CD4-positive, alpha-beta T cell treated with Interleukin-6 at 100 ng/mL for 8 hours (primary cell): ENCODE results near the gene B3GNT8.
"Not testable (repeated sequence)": the region's sequence is repeated elsewhere in the genome, so short reads cannot be mapped to it uniquely, and the experiment has no call there.

ENCODE experiments used
- DNase-seq: peaks from one replicate; pipeline ENCODE4 v3.0.0-alpha.2; 2020; ENCODE audit warnings: mixed read lengths, low spot score

The B3GNT8 gene

GRCh38 chr19:41437944-41438574, 10.9 kb upstream of the B3GNT8 start:
- DNase-seq = no peak

DNA sequence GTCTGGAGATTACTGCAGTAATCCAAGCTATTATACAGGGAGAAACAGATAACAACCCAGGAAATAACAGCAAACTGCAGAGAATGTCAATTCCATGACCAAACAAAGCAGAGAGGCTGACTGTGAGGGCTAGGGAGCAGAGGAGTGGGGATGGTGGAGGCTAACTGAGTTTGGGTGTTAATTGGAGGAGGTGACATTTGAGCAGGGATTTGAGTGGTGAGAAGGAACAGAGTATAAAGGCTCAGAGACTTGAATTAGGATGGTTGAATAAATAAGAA, 9.4 kb upstream of the B3GNT8 start:
- no peak for DNase-seq

DNA sequence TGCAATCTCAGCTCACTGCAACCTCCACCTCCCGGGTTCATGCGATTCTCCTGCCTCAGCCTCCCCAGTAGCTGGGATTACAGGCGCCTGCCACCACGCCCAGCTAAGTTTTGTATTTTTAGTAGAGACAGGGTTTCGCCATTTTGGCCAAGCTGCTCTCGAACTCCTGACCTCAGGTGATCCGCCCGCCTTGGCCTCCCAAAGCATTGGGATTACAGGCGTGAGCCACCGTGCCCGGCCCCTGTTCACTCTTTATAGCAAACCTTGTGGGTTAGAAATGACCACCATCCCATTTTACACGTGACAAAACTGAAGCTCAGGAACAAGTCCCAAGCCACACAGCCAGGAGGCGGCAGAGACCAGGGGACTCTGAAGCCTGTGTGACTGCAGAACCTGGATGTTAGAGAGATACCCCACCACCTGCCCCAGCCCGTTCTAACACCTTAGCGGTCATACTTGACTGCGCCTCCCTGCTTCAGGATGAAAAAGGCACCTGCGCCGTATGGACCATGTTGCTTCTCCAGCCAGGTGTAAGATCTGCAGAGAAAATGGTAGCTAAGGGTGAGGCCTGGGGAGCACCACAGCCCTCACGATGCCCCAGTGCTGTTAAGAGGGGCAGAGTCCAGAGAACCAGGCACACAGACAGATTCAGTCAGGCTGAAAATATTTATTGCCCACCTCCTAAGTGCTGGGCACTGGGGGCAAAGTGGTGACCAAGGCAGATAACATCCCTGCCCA, 8.9 kb upstream of the B3GNT8 start:
- DNase-seq = no peak

GRCh38 chr19:41435376-41435775, 8.2 kb upstream of the B3GNT8 start:
- not testable (repeated sequence) for DNase-seq

GRCh38 chr19:41434450-41434849, 7.3 kb upstream of the B3GNT8 start:
- DNase-seq = no peak

GRCh38 chr19:41433171-41433570, 6.0 kb upstream of the B3GNT8 start:
- DNase-seq = no peak

- no peak for DNase-seq
Measured at GRCh38 chr19:41431426-41432386, 4.5 kb upstream of the B3GNT8 start.

- DNase-seq = no peak
Measured at GRCh38 chr19:41430922-41431321, 3.7 kb upstream of the B3GNT8 start.

DNA sequence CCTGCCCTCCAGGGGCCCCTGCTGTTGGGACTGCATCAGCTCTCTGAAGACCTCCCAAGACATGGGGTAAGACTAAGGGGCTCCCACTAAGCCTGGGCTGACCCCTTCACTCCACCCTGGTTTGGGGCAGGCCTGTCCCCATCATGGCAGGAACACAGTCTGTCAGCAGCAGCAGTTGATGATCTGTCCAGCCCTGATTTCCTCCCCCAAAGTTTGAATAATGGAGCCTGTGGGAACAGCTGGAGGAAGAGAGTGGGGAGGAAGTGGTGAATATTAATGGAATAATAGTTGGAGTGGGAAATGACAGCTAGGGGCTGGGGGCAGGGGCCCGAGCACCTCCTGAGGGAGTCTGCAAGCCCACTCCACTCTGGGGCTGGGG, 1.3 kb upstream of the B3GNT8 start:
- DNase-seq = no peak

GRCh38 chr19:41427647-41428480, 690 bp upstream of the B3GNT8 start:
- DNase-seq = peak; percentile 51

DNA sequence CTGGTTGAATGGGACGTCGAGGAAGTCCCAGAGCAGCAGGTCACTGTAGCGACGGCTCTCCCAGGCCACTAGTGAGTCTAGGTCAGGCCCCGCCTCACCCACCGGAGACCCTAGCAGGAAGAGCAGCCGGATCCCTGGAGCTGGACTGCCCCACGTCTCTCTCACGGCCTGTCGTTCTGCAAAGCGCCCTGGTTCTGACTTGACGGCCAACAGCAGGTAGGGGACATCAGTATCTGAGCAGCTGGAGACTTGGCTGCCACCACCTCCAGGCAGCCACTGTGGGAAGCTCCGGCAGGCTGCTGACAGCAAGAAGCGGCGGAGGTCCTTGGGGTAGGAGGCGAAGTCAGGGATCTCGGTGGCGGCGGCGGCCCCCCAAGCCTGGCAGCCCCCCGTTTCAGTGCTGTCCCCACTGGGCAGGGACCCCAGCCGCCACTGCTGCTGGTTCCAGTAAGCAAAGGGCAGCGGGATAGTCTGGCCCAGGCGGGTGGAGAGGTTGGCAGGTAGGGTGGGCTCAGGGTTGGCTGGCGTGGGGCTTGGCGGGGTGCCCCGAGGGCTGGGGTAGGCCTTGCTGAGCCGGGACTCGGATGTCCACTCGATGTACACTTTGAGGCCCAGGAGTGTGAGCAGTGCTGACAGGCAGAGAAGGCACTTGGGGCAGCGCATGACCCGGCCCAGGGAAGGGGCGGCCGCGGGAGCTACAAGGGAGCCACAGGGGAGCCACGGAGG, 895 bp downstream of the B3GNT8 start:
- DNase-seq = no peak

DNA sequence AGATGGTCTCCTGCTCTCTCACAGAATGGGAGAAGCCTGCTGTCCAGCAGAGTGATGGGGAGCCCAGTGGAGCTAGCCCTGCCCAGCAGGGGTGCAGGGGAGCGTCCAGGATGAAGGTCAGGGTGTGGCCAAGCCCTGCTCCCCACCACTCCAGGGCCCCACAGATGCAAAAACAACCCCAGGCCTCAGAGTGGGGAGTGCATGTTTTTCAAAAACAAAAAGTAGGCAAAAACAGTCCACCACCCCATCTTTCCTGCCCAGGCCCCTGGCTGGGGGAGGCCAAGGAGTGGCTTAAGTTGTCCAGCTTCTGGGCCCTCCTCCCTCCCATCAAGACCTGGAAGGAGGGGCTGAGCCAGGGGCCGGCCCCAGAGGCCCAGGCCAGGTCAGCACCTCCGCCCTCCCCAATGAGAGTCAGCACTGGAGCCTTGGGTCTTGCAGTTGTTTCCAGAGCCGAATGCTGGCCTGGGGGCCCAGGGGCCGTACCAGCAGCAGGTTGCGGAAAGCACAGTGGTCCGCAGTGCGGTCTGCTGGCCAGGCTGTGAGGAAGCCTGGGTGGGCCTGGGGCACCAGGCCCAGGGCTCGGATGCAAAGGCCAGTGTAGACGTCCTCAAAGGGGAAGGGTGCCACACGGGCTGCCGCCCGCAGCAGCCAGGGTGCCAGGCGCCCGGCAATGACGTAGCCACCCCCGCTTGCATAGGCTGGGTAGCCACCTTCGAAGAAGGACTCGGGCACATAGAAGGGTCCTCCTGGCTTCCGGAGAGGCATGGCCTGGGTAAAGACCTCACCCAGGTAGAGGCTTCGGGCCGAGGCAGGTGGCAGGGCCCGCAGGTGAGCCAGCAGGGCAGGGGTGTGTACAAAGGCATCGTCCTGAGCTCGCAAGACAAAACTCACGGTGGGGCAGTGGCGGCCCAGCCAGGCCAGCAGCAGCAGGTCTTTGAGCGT, 1.7 kb downstream of the B3GNT8 start:
- DNase-seq = no peak

DNA sequence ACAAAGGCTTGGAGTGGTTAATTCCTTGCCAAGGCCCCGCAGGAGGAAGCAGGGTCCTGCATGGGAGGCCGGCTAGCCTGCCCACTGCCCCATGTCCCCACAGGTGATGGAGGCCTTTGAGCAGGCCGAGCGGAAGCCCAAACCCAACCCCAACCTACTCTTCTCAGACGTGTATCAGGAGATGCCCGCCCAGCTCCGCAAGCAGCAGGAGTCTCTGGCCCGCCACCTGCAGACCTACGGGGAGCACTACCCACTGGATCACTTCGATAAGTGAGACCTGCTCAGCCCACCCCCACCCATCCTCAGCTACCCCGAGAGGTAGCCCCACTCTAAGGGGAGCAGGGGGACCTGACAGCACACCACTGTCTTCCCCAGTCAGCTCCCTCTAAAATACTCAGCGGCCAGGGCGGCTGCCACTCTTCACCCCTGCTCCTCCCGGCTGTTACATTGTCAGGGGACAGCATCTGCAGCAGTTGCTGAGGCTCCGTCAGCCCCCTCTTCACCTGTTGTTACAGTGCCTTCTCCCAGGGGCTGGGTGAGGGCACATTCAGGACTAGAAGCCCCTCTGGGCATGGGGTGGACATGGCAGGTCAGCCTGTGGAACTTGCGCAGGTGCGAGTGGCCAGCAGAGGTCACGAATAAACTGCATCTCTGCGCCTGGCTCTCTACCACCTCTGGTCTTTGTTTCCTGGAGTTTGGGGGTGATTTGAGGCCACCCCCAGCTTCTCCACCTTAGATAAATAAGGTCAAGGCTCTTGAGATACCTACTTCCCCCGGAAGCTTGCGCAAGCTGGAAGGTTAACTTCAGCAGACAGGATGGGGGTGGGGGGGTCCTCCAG, 2.6 kb downstream of the B3GNT8 start:
- no peak for DNase-seq

- no peak for DNase-seq
Measured at GRCh38 chr19:41422955-41423354, 4.2 kb downstream of the B3GNT8 start.

- no peak for DNase-seq
Measured at GRCh38 chr19:41422456-41422855, 4.7 kb downstream of the B3GNT8 start.

GRCh38 chr19:41421973-41422372, 5.2 kb downstream of the B3GNT8 start:
- no peak for DNase-seq

GRCh38 chr19:41421314-41421713, 5.9 kb downstream of the B3GNT8 start:
- DNase-seq = no peak

DNA sequence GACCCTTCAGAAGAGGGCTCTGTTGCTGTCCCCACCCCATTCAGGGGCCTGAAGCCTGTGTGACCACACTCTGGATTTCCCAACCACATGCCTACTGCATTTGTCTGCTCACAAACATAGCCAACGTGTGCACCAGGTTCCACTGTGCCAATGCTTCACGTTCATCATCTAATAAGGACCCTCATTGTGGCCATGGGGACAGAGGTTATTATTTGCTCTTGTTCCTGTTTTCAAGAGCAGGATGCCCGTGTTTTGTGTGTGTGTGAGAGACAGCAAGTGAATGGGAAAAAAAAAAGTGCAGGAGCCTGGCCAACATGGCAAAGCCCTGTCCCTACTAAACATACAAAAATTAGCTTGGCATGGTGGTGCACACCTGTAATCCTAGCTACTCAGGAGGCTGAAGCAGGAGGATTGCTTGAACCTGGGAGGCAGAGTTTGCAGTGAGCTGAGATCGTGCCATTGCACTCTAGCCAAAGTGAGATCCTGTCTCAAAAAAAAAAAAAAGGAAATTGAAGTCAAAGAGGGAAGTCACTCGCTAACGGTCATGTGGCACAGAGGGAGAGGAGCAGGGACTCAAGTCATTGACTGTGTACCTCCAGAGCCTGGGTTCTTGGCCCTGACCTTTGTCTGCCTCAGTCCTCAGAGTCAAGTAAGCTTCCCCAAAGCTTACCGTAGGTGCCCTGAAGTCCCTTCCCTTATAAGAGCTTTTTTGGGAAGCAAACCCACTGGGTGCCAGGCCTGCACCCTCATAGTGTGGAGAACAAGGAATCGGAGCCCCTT, 6.9 kb downstream of the B3GNT8 start:
- DNase-seq = no peak
